GM12892 (cell line): ENCODE measurements around the gene CEP128.

Source experiments
- POLR2A ChIP-seq: IDR thresholded peaks from 2 replicates; pipeline ENCODE4 v1.6.1; 2011; ENCODE audit warnings: low read depth, low read length, control low read depth
- POLR2AphosphoS5 ChIP-seq: IDR thresholded peaks from 2 replicates; pipeline ENCODE4 v1.6.1; 2011; ENCODE audit warnings: low read depth, low read length, control low read depth

GRCh38 chr14:80700601-80701000 lies 240.9 kb downstream of the CEP128 start:
- TF ChIP-seq POLR2AphosphoS5 (no peak), POLR2A (no peak)
